ENCODE measurements around the gene TAF4B. TPM values are rescaled to one million over a fixed set of nuclear protein-coding genes. Genes with fewer than 3 reads are reported as not detected.

The TAF4B gene
- total RNA-seq, 3 donors from 2014 or later (not counting 1 experiment from before 2014, with no cell fraction given): 1.5 to 3.3 (median 1.7) TPM

- H3K36me3 ChIP-seq (ENCODE audit: control insufficient read depth, insufficient read depth, low read length): no peaks in the 10 kb centered on the region
- no peaks in the 10 kb centered on the region for H3K27me3 Mint-ChIP-seq (ENCODE audit: low read depth in 2 of 2)
- H3K27ac Mint-ChIP-seq: no peak overlapping the region
- H3K9me3 Mint-ChIP-seq: peaks cover 0 to 2% of the 10 kb centered on the region in 2 donors
- H3K4me3 ChIP-seq (ENCODE audit: low read length): no peak overlapping the region
- no peaks in the 10 kb centered on the region for H3K9me3 ChIP-seq (ENCODE audit: control insufficient read depth, insufficient read depth, low read length)
- H3K4me1 ChIP-seq (ENCODE audit: control insufficient read depth, insufficient read depth, low read length): no peaks in the 10 kb centered on the region
- H3K27me3 ChIP-seq (ENCODE audit: control insufficient read depth, insufficient read depth, low read length): no peaks in the 10 kb centered on the region
- intact Hi-C loops (cut with micrococcal nuclease): no loop called here
- H3K4me3 Mint-ChIP-seq: no peak overlapping the region
- WGBS (ENCODE audit: insufficient coverage): 100% methylated on average over 2 of the region's 3 CpGs
- DNase-seq (no peak), ATAC-seq (no peak)
- H3K27ac ChIP-seq (ENCODE audit: low read length): no peak overlapping the region
- TF ChIP-seq CTCF (IDR thresholded peaks at IDR 0.05): no peak
- H3K4me1 Mint-ChIP-seq: no peaks in the 10 kb centered on the region
- H3K36me3 Mint-ChIP-seq: no peaks in the 10 kb centered on the region
These were observed 96.8 kb downstream of the TAF4B start for GRCh38 chr18:26322890-26323653.

GRCh38 chr18:26325771-26326170, 99.5 kb downstream of the TAF4B start:
- Histone ChIP-seq H3K36me3 (ENCODE audit: control insufficient read depth, insufficient read depth, low read length) (no peaks in the 10 kb centered on the region), H3K4me3 (ENCODE audit: low read length) (no peak overlapping the region), H3K9me3 (ENCODE audit: control insufficient read depth, insufficient read depth, low read length) (no peaks in the 10 kb centered on the region), H3K4me1 (ENCODE audit: control insufficient read depth, insufficient read depth, low read length) (no peaks in the 10 kb centered on the region), H3K27me3 (ENCODE audit: control insufficient read depth, insufficient read depth, low read length) (no peaks in the 10 kb centered on the region), H3K27ac (ENCODE audit: low read length) (no peak overlapping the region)
- Mint-ChIP-seq H3K4me1 (no peaks in the 10 kb centered on the region), H3K27ac (no peak overlapping the region), H3K4me3 (no peak overlapping the region), H3K36me3 (no peaks in the 10 kb centered on the region), H3K9me3 (peaks cover 0 to 2% of the 10 kb centered on the region in 2 donors), H3K27me3 (ENCODE audit: low read depth in 2 of 2) (no peaks in the 10 kb centered on the region)
- WGBS (ENCODE audit: insufficient coverage): no CpG with 5 or more reads among the region's 2 CpGs
- intact Hi-C loops (cut with micrococcal nuclease): no loop called here
- no peak for ATAC-seq
- no peak for TF ChIP-seq CTCF (IDR thresholded peaks at IDR 0.05)
- DNase-seq: no peak

DNA sequence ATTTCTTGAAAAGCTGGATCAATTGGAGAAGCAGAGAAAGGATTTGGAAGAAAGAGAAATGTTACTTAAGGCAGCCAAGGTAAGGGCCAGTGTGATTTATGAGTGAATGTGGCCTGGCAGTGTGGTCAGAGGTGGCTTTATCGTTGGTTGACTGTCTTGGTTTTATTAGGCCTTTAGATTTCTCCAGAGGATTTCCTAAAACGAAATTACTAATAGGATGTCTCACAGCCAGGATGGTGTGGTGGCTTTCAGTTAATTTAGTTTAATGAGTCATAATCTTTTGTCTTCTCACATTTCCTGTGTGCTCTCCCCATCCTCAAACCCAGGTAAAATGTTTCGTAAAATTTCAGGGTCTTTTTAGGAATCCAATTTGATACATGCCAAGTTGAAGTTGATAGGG, 100.8 kb downstream of the TAF4B start:
- Mint-ChIP-seq H3K9me3 (peaks cover 0 to 2% of the 10 kb centered on the region in 2 donors), H3K4me1 (no peaks in the 10 kb centered on the region), H3K27ac (no peak overlapping the region), H3K27me3 (ENCODE audit: low read depth in 2 of 2) (no peaks in the 10 kb centered on the region), H3K4me3 (no peak overlapping the region), H3K36me3 (no peaks in the 10 kb centered on the region)
- no peak overlapping the region for H3K27ac ChIP-seq (ENCODE audit: low read length)
- ATAC-seq: no peak
- WGBS (ENCODE audit: insufficient coverage): 85% methylated on average over 2 of the region's 3 CpGs
- TF ChIP-seq CTCF (IDR thresholded peaks at IDR 0.05): no peak
- no peaks in the 10 kb centered on the region for H3K27me3 ChIP-seq (ENCODE audit: control insufficient read depth, insufficient read depth, low read length)
- intact Hi-C loops (cut with micrococcal nuclease): no loop called here
- DNase-seq: no peak
- no peaks in the 10 kb centered on the region for H3K9me3 ChIP-seq (ENCODE audit: control insufficient read depth, insufficient read depth, low read length)
- H3K4me3 ChIP-seq (ENCODE audit: low read length): no peak overlapping the region
- no peaks in the 10 kb centered on the region for H3K36me3 ChIP-seq (ENCODE audit: control insufficient read depth, insufficient read depth, low read length)
- no peaks in the 10 kb centered on the region for H3K4me1 ChIP-seq (ENCODE audit: control insufficient read depth, insufficient read depth, low read length)

- H3K36me3 Mint-ChIP-seq: no peaks in the 10 kb centered on the region
- intact Hi-C loops (cut with micrococcal nuclease): no loop called here
- Histone ChIP-seq H3K9me3 (ENCODE audit: control insufficient read depth, insufficient read depth, low read length) (no peaks in the 10 kb centered on the region), H3K27me3 (ENCODE audit: control insufficient read depth, insufficient read depth, low read length) (no peaks in the 10 kb centered on the region), H3K4me3 (ENCODE audit: low read length) (no peak overlapping the region), H3K36me3 (ENCODE audit: control insufficient read depth, insufficient read depth, low read length) (no peaks in the 10 kb centered on the region), H3K4me1 (ENCODE audit: control insufficient read depth, insufficient read depth, low read length) (no peaks in the 10 kb centered on the region), H3K27ac (ENCODE audit: low read length) (no peak overlapping the region)
- no peak for TF ChIP-seq CTCF (IDR thresholded peaks at IDR 0.05)
- no peak for ATAC-seq
- no peak overlapping the region for H3K27ac Mint-ChIP-seq
- DNase-seq: no peak
- H3K4me1 Mint-ChIP-seq: no peaks in the 10 kb centered on the region
- H3K4me3 Mint-ChIP-seq: no peak overlapping the region
- 89% methylated on average over 1 of the region's 1 CpG for WGBS (ENCODE audit: insufficient coverage)
- no peaks in the 10 kb centered on the region for H3K9me3 Mint-ChIP-seq
- H3K27me3 Mint-ChIP-seq (ENCODE audit: low read depth in 2 of 2): no peaks in the 10 kb centered on the region
These were observed 106.7 kb downstream of the TAF4B start for GRCh38 chr18:26332991-26333390.
